B cell (primary cell): ENCODE results near the gene HDAC5. TPM values are rescaled to one million over a fixed set of nuclear protein-coding genes. Genes with fewer than 3 reads are reported as not detected.

Source experiments
- ATAC-seq: fragments of 200-7000 bp; cut with Tn5 transposase; one replicate; pipeline ENCODE4 v1.10.0; 2021; ENCODE audit warnings: low read depth, mild to moderate bottlenecking, moderate number of reproducible peaks, moderate library complexity
- CTCF ChIA-PET: fragments of 350-600 bp; sonication (Branson Sonifier 250); formaldehyde crosslinking; loops from one replicate; lab custom pipeline; 2021; ENCODE audit warnings: antibody characterized with exemption, inconsistent platforms; lab: Charles Lee
- POLR2A ChIA-PET: fragments of 350-600 bp; sonication (Branson Sonifier 250); formaldehyde crosslinking; loops from one replicate; lab custom pipeline; 2021; ENCODE audit warnings: antibody characterized with exemption; lab: Charles Lee
- DNase-seq: peaks from one replicate; pipeline ENCODE4 v3.0.0; 2013
- H2AFZ ChIP-seq: 2 replicates; pipeline ENCODE4 v1.6.1; 2012; ENCODE audit warnings: mild to moderate bottlenecking, low read depth, low read length; ENCODE audit not compliant: insufficient read depth, poor library complexity, severe bottlenecking
- H3K27ac ChIP-seq, 2 donors: 1 replicate in 1 of 2; 2 replicates in 1 of 2; pipeline ENCODE4 v1.5.1; 2012 to 2013; ENCODE audit warnings: low read length in 2 of 2, mild to moderate bottlenecking in 2 of 2, moderate library complexity in 1 of 2
- H3K27me3 ChIP-seq, 4 experiments: fragments of 200-600 bp in 1 of 4; sonication (generic) in 1 of 4; replicated peaks in 1 of 4; 1 replicate in 2 of 4; 2 replicates in 2 of 4; pipeline versions ENCODE4 v1.6.1 to v1.7.0; 2013 to 2016; ENCODE audit warnings: low read length in 3 of 4, mild to moderate bottlenecking in 2 of 4, mixed read lengths in 1 of 4, moderate library complexity in 1 of 4; ENCODE audit not compliant: insufficient read depth in 4 of 4, control insufficient read depth in 3 of 4; ENCODE audit errors: control extremely low read depth in 1 of 4
- H3K36me3 ChIP-seq, 2 experiments: replicated peaks in 1 of 2; 1 replicate in 1 of 2; 2 replicates in 1 of 2; pipeline versions ENCODE4 v1.6.1 to v1.7.1; 2013; ENCODE audit warnings: low read length in 1 of 2; ENCODE audit not compliant: insufficient read depth in 2 of 2, control insufficient read depth in 1 of 2; ENCODE audit errors: control extremely low read depth in 1 of 2, extremely low read depth in 1 of 2
- H3K4me1 ChIP-seq, 2 donors: fragments of 200-600 bp in 1 of 2; sonication (generic) in 1 of 2; 1 replicate in 1 of 2; 2 replicates in 1 of 2; pipeline versions ENCODE4 v1.5.1 to v1.6.1; 2013 to 2017; ENCODE audit warnings: low read length in 2 of 2; ENCODE audit not compliant: control insufficient read depth in 2 of 2, insufficient read depth in 2 of 2
- H3K4me2 ChIP-seq: replicated peaks from 2 replicates; pipeline ENCODE3; 2012; ENCODE audit warnings: mild to moderate bottlenecking, low read depth, low read length; ENCODE audit not compliant: poor library complexity, severe bottlenecking
- H3K4me3 ChIP-seq, 5 experiments: fragments of 200-600 bp in 1 of 5; sonication (generic) in 1 of 5; 1 replicate in 3 of 5; 2 replicates in 2 of 5; pipeline versions ENCODE4 v1.5.1 to v1.7.0; 2011 to 2016; ENCODE audit warnings: low read length in 4 of 5, mild to moderate bottlenecking in 4 of 5, low read depth in 2 of 5, control low read depth in 1 of 5, moderate library complexity in 1 of 5; ENCODE audit not compliant: insufficient read depth in 1 of 5; ENCODE audit errors: control extremely low read depth in 1 of 5, extremely low read depth in 1 of 5
- H3K79me2 ChIP-seq: fragments of 200-600 bp; sonication (generic); one replicate; pipeline ENCODE4 v1.6.0; 2016; ENCODE audit warnings: low read length; ENCODE audit not compliant: control insufficient read depth, insufficient read depth
- H3K9ac ChIP-seq: fragments of 200-600 bp; sonication (generic); 2 replicates; pipeline ENCODE4 v1.6.1; 2017; ENCODE audit warnings: mild to moderate bottlenecking, low read length, moderate library complexity
- H3K9me3 ChIP-seq, 3 donors: one replicate each; pipeline versions ENCODE4 v1.6.1 to v1.7.1; 2013; ENCODE audit warnings: low read length in 2 of 3; ENCODE audit not compliant: control insufficient read depth in 2 of 3, insufficient read depth in 1 of 3; ENCODE audit errors: control extremely low read depth in 1 of 3
- H4K20me1 ChIP-seq: 2 replicates; pipeline ENCODE4 v1.6.0; 2012; ENCODE audit warnings: mild to moderate bottlenecking, low read length; ENCODE audit not compliant: insufficient read depth, control insufficient read depth, poor library complexity, severe bottlenecking
- H3K27ac Mint-ChIP-seq: one replicate; pipeline ENCODE4 v1.8.0; 2021; ENCODE audit warnings: mixed read lengths
- H3K27me3 Mint-ChIP-seq: one replicate; pipeline ENCODE4 v1.8.0; 2021; ENCODE audit warnings: mixed read lengths
- H3K4me1 Mint-ChIP-seq: one replicate; pipeline ENCODE4 v1.8.0; 2021; ENCODE audit warnings: mixed read lengths
- H3K4me3 Mint-ChIP-seq: one replicate; pipeline ENCODE4 v1.8.0; 2021; ENCODE audit warnings: mixed read lengths
- H3K9me3 Mint-ChIP-seq: one replicate; pipeline ENCODE4 v1.8.0; 2022; ENCODE audit warnings: mixed read lengths; ENCODE audit not compliant: insufficient read depth
- EZH2 ChIP-seq: IDR thresholded peaks from 2 replicates; pipeline ENCODE4 v1.6.1; 2012; ENCODE audit warnings: borderline replicate concordance, low read depth, mild to moderate bottlenecking, moderate library complexity, low read length; ENCODE audit not compliant: insufficient read depth, poor library complexity, severe bottlenecking
- WGBS: methylation state at CpG from one replicate; pipeline ENCODE4 v1.1.5; 2013; ENCODE audit warnings: missing lambda C conversion rate; ENCODE audit not compliant: insufficient coverage; 5-methylcytosine and 5-hydroxymethylcytosine counted together
- intact Hi-C: fragments of 100-400 bp; cut with micrococcal nuclease; formaldehyde crosslinking; loops from one replicate; pipeline ENCODE4 v1.10.0; 2022
- polyA plus RNA-seq: library from polyadenylated mRNA; depleted of rRNA; stranded (reverse); fragments of >200 nt; gene quantifications from 2 replicates; pipeline ENCODE4 v1.2.3, GENCODE V29; 2012
- total RNA-seq, 2 donors: library from RNA; stranded (reverse); fragments of 120-200 nt in 1 of 2; gene quantifications; 1 replicate in 1 of 2; 2 replicates in 1 of 2; pipeline versions ENCODE4 v1.2.3 to v1.2.4, GENCODE V29; 2013 to 2022
- TF ChIP-seq, protein P1 (sequence below): fragments of 200-600 bp; IDR thresholded peaks from one replicate; pipeline ENCODE4 v1.8.0; 2022; ENCODE audit warnings: antibody characterized with exemption, mild to moderate bottlenecking

Gene HDAC5
- total and polyA plus RNA-seq, 2 donors (not counting 1 experiment from before 2014, with no cell fraction given), result 99.8 to 104 TPM

DNA sequence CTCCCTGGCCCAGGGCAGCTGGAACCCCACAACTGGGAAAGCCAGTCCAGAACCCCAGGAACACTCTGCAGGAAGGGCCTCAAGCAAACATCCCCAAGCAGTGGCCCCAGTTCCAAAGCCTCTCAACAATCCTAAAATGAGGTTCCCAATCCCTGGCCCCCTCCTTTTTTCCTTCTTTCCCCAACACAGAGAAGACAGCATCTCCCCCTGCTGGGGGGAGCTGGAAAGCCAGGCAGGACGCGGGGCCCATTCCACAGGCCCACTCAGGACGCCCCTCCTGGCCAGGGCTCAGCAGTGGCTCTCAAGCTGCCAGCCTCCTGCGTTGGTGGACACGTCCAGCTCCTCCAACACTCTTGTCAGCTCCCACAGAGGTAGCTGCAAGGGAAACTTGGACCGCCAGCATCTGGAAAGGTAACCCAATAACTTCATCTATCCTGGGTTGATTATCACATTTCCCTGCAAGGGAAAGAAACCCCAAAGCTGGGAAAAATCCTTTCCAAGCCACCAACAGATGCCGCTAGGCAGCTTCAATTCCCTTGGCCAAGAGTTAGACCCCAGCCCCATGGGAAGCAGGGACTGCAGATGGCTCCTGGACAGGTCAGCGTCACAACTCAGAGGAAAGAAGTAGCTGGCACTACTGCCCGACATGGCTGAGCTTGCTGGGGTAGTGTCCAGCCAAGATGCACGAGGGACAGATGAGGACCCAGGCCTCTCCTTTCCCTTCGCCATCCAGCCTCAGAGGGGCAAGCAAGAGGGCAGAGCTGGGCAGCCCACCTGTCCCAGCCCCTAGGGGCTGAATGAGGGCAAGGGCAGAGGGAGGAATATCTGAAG is 7.6 kb downstream of the HDAC5 start:
- Mint-ChIP-seq H3K4me3 (no peak overlapping the region), H3K4me1 (peaks cover 64% of the 10 kb centered on the region), H3K27ac (no peak overlapping the region), H3K27me3 (no peaks in the 10 kb centered on the region), H3K9me3 (no peaks in the 10 kb centered on the region)
- Histone ChIP-seq H2AFZ (no peak overlapping the region), H3K27ac (no peak overlapping the region), H3K36me3 (peaks cover 5 to 39% of the 10 kb centered on the region in 2 experiments), H3K4me3 (no peak overlapping the region), H3K79me2 (peaks cover 95% of the 10 kb centered on the region), H4K20me1 (peaks cover 99% of the 10 kb centered on the region), H3K4me1 (peaks cover 27 to 35% of the 10 kb centered on the region in 2 donors), H3K9ac (no peak overlapping the region), H3K27me3 (no peaks in the 10 kb centered on the region), H3K9me3 (no peaks in the 10 kb centered on the region), H3K4me2 (no peak overlapping the region)
- ChIA-PET POLR2A (interaction anchor here (0.6 kb wide), 1 partner anchor 224 kb away, joined by 4 read pairs; no protein-coding TSS in a partner anchor), CTCF (interaction anchor here (0.5 to 1.7 kb wide), 13 partner anchors 10 to 382 kb away, joined by 3 to 8 read pairs (median 3); no protein-coding TSS in a partner anchor)
- DNase-seq (no peak), ATAC-seq (no peak)
- intact Hi-C loops, result no loop called here
- 68% methylated on average over 10 of the region's 11 CpGs for WGBS
- TF ChIP-seq, protein P1, sequence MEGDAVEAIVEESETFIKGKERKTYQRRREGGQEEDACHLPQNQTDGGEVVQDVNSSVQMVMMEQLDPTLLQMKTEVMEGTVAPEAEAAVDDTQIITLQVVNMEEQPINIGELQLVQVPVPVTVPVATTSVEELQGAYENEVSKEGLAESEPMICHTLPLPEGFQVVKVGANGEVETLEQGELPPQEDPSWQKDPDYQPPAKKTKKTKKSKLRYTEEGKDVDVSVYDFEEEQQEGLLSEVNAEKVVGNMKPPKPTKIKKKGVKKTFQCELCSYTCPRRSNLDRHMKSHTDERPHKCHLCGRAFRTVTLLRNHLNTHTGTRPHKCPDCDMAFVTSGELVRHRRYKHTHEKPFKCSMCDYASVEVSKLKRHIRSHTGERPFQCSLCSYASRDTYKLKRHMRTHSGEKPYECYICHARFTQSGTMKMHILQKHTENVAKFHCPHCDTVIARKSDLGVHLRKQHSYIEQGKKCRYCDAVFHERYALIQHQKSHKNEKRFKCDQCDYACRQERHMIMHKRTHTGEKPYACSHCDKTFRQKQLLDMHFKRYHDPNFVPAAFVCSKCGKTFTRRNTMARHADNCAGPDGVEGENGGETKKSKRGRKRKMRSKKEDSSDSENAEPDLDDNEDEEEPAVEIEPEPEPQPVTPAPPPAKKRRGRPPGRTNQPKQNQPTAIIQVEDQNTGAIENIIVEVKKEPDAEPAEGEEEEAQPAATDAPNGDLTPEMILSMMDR, result peak; percentile 60
- no peak for TF ChIP-seq EZH2
